AG09309 (cell line): ENCODE measurements around the gene PLD5.
"Not testable (repeated sequence)": the region's sequence is repeated elsewhere in the genome, so short reads cannot be mapped to it uniquely, and the experiment has no call there.

ENCODE experiments used
- DNase-seq: peaks from one replicate; pipeline ENCODE4 v3.0.0-alpha.2; 2010; ENCODE audit warnings: low read depth
- H3K4me3 ChIP-seq: 2 replicates; pipeline ENCODE4 v1.5.1; 2011; ENCODE audit warnings: mild to moderate bottlenecking, low read depth, low read length, moderate library complexity; ENCODE audit not compliant: control insufficient read depth
- TF ChIP-seq, protein P1 (sequence below): IDR thresholded peaks from 2 replicates; pipeline ENCODE4 v1.5.1; 2011; ENCODE audit warnings: mild to moderate bottlenecking, low read depth, low read length, inconsistent platforms; ENCODE audit not compliant: insufficient read depth, control insufficient read depth; ENCODE audit errors: missing control alignments

The PLD5 gene

DNA sequence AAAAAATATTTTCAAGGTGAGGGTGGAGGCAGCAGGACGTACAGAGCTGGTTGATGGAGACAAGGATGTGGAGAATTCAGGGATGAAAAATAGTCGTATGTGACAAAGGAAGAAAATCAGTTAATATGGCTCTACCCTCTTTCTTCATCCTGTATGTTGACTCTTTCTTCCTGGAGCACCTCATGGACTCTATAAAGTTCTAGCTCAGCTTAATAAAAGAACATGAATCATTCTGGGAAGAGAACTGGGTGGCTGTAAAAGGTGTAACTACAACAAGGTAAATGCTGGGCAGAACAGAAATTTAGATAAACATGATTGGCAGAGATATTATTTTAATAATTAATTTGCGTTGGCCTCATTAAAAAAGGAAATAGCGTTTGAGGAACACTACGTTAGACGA lies 283.8 kb downstream of the PLD5 start:
- TF ChIP-seq, protein P1, sequence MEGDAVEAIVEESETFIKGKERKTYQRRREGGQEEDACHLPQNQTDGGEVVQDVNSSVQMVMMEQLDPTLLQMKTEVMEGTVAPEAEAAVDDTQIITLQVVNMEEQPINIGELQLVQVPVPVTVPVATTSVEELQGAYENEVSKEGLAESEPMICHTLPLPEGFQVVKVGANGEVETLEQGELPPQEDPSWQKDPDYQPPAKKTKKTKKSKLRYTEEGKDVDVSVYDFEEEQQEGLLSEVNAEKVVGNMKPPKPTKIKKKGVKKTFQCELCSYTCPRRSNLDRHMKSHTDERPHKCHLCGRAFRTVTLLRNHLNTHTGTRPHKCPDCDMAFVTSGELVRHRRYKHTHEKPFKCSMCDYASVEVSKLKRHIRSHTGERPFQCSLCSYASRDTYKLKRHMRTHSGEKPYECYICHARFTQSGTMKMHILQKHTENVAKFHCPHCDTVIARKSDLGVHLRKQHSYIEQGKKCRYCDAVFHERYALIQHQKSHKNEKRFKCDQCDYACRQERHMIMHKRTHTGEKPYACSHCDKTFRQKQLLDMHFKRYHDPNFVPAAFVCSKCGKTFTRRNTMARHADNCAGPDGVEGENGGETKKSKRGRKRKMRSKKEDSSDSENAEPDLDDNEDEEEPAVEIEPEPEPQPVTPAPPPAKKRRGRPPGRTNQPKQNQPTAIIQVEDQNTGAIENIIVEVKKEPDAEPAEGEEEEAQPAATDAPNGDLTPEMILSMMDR = no peak
- no peak for DNase-seq
- no peak overlapping the region for H3K4me3 ChIP-seq

DNA sequence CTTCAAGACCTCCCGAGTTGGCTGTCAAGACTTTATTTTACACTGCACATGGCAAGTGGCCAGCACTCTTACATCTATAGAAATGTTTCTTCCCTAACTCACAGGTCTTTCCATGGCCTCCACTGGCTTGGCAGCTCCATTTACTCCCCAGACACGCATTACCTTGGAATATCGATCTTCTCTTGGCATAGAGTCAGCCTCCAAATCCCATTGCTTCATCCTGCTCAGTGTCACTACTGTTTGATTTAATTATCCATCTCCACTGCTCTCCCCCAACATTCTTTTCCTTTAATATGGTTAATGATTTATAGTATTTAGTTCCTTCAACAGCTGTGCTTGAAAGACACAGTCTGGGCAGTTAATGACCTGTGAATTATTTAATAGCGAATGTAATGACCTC lies 284.4 kb downstream of the PLD5 start:
- H3K4me3 ChIP-seq = no peak overlapping the region
- no peak for DNase-seq
- TF ChIP-seq, protein P1 = no peak

DNA sequence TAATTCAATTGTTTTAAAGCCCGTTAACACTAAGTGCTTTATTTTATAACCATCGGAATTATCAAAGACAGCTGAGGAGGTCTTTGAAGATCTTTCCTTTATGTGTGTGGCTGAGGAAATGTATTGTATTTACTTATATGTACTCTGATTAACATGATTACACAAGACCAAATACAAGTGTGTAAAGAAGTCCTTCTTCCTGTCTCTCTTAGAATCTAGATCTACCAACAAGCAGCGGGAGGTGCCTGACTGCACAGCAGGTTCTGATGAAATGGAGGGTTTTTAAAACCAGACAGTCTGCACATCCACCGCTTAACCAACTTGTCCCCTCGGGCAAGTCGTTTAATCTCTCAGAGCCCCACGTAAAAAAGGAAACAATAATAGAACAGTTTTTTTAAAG lies 285.1 kb downstream of the PLD5 start:
- TF ChIP-seq, protein P1 = no peak
- DNase-seq = no peak
- H3K4me3 ChIP-seq = no peak overlapping the region

DNA sequence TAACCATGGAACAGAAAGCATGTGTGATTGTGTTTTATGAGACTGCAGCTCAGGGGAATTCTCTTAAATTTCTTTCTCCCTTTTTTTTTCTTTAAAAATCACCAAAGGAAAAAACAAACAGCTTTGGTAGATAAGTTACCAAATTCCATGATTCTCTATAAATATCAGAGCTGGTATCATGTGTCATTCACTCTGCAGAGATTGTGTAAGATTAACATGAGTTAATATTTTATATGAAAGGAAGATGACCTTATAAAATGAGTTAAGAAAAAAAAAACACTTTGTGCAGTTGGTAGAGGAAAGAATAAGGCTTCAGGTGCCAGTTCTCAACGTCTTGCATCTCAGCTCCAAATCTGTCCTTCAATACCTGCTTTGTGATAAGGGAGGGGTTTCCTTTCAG lies 287.4 kb downstream of the PLD5 start:
- TF ChIP-seq, protein P1 = no peak
- DNase-seq = no peak
- no peak overlapping the region for H3K4me3 ChIP-seq

DNA sequence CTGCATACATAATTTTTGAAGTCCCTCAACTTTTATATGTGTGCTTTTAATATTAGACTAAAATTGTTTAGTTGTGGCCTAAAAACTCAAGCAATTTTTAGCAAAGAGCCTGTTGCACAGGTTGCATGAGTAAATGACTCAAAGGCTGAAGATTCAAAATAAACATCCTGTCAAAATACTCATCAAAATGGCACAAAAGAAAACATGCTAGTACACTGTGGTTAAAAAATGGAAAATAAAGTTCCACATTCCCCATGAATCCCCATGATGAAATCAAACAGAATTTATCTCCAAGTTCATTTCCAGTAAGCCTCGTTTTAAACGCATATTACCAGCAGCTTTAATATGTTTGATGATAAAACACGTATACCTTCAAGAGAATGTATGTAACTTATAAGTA lies 295.5 kb downstream of the PLD5 start:
- TF ChIP-seq, protein P1 = no peak
- H3K4me3 ChIP-seq = no peak overlapping the region

DNA sequence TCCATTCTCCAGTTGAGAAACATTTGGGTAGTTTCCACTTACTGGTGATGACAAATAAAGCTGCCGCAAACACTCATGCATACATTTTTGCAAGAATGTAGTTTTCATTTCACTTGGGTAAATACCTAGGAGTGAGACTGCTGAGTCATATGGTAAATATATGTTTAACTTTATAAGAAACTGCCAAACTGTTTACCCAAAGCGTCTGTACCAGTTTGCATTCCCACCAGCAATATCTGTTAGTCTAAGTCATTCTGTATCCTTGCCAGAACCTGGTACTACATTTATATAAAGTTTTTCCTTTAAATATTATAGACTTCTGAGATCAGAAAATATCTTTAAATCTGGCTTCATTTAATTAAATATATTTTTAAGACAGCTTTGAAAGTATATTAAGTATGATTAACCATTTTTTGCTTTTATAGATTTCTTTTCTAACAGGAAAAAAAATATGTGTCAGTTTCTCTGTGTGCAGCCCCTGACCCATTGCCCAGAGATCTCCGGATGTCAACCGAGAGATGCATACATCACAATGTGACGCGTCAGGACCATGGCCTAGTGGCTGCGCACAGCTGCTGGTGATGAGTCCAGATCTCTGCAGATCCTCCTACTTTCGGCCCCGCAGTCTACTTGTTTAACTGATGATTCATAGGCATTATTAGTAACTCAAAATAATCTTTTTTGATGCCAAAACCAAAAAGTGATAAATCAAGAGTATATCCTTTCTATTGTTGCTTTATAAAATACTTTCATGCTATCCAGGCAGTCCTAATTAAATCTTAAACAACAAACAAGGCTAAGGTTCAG lies 298.5 kb downstream of the PLD5 start:
- no peak for DNase-seq
- H3K4me3 ChIP-seq = no peak overlapping the region
- TF ChIP-seq, protein P1 = no peak

More for the DNA sequence above, 295.5 kb downstream of the PLD5 start:
- no peak for DNase-seq

DNA sequence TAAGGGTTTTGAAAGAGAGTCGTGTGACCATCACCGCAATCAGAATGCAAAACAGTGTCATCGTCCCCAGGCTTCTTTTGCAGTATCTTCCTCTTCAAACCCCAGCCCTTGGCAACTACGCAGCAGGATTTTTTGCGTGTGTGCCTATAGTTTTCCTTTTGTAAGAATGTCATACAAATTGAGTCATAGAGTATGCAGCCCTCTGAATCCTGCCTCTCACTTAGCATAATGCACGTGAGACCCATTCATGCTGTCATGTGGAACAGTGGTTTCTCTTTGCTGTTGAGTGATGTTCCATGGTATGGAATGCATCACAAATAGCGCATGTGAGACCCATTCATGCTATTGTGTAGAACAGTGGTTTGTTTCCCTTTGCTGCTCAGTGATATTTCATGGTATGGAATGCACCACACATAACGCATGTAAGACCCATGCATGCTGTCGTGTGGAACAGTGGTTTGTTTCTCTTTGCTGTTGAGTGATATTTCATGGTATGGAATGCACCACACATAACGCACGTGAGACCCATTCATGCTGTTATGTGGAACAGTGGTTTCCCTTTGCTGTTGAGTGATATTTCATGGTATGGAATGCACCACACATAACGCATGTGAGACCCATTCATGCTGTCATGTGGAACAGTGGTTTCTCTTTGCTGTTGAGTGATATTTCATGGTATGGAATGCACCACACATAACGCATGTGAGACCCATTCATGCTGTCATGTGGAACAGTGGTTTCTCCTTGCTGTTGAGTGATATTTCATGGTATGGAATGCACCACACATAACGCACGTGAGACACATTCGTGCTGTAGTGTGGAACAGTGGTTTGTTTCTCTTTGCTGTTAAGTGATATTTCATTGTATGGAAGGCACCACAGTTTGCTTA lies 299.4 kb downstream of the PLD5 start:
- not testable (repeated sequence) for H3K4me3 ChIP-seq, DNase-seq
